Cardiac fibroblast (primary cell): ENCODE data around the gene AGXT2.

Experiments
- DNase-seq, 2 donors: peaks; one replicate each; pipeline versions ENCODE4 v3.0.0 to v3.0.0-alpha.2; 2010; ENCODE audit warnings: low read depth in 2 of 2
- H3K4me3 ChIP-seq, 2 donors: replicated peaks in 1 of 2; 1 replicate in 1 of 2; 2 replicates in 1 of 2; pipeline ENCODE4 v1.5.1; 2011; ENCODE audit warnings: low read depth in 2 of 2, low read length in 2 of 2, mild to moderate bottlenecking in 2 of 2, moderate library complexity in 1 of 2
- CTCF ChIP-seq: IDR thresholded peaks from one replicate; pipeline ENCODE4 v1.5.1; 2011; ENCODE audit warnings: low read depth, mild to moderate bottlenecking, low read length, inconsistent platforms

The AGXT2 gene

GRCh38 chr5:34970552-34970951 lies 77.2 kb downstream of the AGXT2 start:
- DNase-seq: no peak
- no peak for TF ChIP-seq CTCF
- H3K4me3 ChIP-seq: no peak overlapping the region

GRCh38 chr5:34968258-34968657 lies 79.5 kb downstream of the AGXT2 start:
- no peak for DNase-seq
- H3K4me3 ChIP-seq: no peak overlapping the region
- no peak for TF ChIP-seq CTCF

- TF ChIP-seq CTCF: no peak
- no peak overlapping the region for H3K4me3 ChIP-seq
- DNase-seq: no peak
Measured at GRCh38 chr5:34967540-34967939, 80.2 kb downstream of the AGXT2 start.

GRCh38 chr5:34959323-34959722 lies 88.4 kb downstream of the AGXT2 start:
- peak; percentile 15 to 60 for DNase-seq
- no peak for TF ChIP-seq CTCF
- no peak overlapping the region for H3K4me3 ChIP-seq

- no peak overlapping the region for H3K4me3 ChIP-seq
- TF ChIP-seq CTCF: peak; percentile 72
- DNase-seq: peak; percentile 48 to 59
Measured at GRCh38 chr5:34957857-34958690, 89.7 kb downstream of the AGXT2 start.

GRCh38 chr5:34957321-34957720 lies 90.4 kb downstream of the AGXT2 start:
- TF ChIP-seq CTCF: no peak
- H3K4me3 ChIP-seq: no peak overlapping the region
- peak; percentile 19 to 31 for DNase-seq
